ENCODE data around the gene POLD3.

POLD3 gene

GRCh38 chr11:74626130-74626529 is 33.7 kb downstream of the POLD3 start:
- TF ChIP-seq ZFX (IDR thresholded peaks at IDR 0.05), result no peak
- no peak for TF ChIP-seq CTCF (conservative IDR thresholded peaks at IDR 0.05)
- no peak overlapping the region for H3K27ac ChIP-seq

GRCh38 chr11:74626604-74627003 is 34.2 kb downstream of the POLD3 start:
- no peak for TF ChIP-seq CTCF (conservative IDR thresholded peaks at IDR 0.05)
- TF ChIP-seq ZFX (IDR thresholded peaks at IDR 0.05), result no peak
- no peak overlapping the region for H3K27ac ChIP-seq

DNA sequence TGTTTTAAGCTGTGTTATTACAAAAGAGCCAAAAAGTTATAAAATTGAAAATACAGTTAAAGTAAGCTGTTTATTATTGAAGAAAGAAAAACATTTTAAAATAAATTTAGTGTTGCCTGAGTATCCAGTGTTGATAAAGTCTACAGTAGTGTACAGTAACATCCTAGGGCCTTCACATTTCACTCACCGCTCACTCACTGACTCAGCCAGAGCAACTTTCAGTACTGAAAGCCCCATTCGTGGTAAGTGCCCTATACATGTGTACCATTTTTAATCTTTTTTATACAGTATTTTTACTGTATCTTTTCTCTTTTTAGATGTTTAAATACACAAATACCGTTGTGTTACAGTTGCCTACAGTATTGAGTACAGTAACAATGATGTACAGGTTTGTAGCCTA is 35.0 kb downstream of the POLD3 start:
- no peak overlapping the region for H3K27ac ChIP-seq
- TF ChIP-seq ZFX (IDR thresholded peaks at IDR 0.05), result no peak
- TF ChIP-seq CTCF (conservative IDR thresholded peaks at IDR 0.05), result no peak

DNA sequence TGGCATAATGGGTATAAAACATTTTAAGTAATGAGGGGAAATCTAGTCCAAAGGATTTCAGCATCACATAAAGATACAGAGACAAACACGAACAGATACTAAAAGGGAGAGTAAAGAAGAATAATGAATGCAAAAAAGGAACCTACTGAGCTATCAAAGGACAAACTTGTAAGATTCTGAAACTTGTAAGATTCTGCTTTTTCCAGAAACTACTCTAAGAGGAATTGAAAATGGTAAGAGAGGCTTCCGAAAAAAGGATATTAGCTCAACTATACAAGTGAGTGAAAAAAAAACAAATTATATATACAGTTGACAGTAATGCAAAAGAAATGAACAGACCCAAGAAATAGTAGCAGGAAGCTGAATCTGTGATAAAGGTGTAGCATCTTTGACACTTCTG is 37.7 kb downstream of the POLD3 start:
- no peak overlapping the region for H3K27ac ChIP-seq
- no peak for TF ChIP-seq ZFX (IDR thresholded peaks at IDR 0.05)
- TF ChIP-seq CTCF (conservative IDR thresholded peaks at IDR 0.05), result no peak

- TF ChIP-seq ZFX (IDR thresholded peaks at IDR 0.05) (no peak), CTCF (conservative IDR thresholded peaks at IDR 0.05) (no peak)
- H3K27ac ChIP-seq, result no peak overlapping the region
Observed at GRCh38 chr11:74633406-74634393, 41.3 kb downstream of the POLD3 start.

- TF ChIP-seq ZFX (IDR thresholded peaks at IDR 0.05), result no peak
- TF ChIP-seq CTCF (conservative IDR thresholded peaks at IDR 0.05), result peak; percentile 44
- no peak overlapping the region for H3K27ac ChIP-seq
Observed at GRCh38 chr11:74634537-74634936, 42.2 kb downstream of the POLD3 start.

DNA sequence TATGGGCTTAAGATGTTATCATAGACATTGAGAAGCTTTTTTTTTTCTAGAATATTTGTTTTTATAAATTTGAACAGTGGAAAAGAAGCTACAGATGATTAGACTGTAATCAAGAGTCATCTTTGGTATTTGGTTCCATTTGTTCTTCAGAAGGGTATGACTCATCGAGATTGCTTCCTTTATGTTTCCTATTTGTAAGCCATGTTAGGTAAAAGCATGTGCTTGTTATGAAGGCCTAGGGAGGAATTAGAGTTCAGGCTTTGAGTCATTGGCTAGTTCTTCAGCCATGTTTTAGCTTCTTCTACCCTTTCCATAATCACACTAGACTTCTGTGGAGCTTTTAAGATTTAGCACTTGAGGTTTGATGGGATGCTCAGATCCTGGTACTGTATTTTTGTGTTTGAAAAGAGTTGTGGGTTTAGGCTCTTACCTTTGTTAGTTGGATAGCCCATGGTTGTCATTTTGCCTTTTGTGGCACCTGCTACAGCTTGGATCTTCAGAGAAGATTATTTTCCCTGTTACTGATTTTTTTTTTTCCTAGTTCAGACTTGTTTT is 44.3 kb downstream of the POLD3 start:
- TF ChIP-seq ZFX (IDR thresholded peaks at IDR 0.05), result no peak
- no peak for TF ChIP-seq CTCF (conservative IDR thresholded peaks at IDR 0.05)
- no peak overlapping the region for H3K27ac ChIP-seq

Data from C4-2B (cell line).